SK-N-SH (cell line): ENCODE measurements around the gene NTN1.

Experiments
- CTCF ChIP-seq: fragments of 200-600 bp; sonication (generic); IDR thresholded peaks from 2 replicates; pipeline ENCODE4 v1.6.1; 2017; ENCODE audit warnings: antibody characterized with exemption, mild to moderate bottlenecking, moderate library complexity
- EP300 ChIP-seq, 2 experiments: IDR thresholded peaks; 2 replicates each; pipeline versions ENCODE4 v1.4.0 to v1.6.1; 2012; ENCODE audit warnings: borderline replicate concordance in 1 of 2, low read depth in 1 of 2, low read length in 1 of 2
- FOXM1 ChIP-seq: IDR thresholded peaks from 2 replicates; pipeline ENCODE4 v1.4.0; 2012; ENCODE audit warnings: low read depth, mild to moderate bottlenecking
- GABPA ChIP-seq: IDR thresholded peaks from 2 replicates; pipeline ENCODE4 v1.4.0; 2012; ENCODE audit warnings: low read depth, mild to moderate bottlenecking
- MAX ChIP-seq: IDR thresholded peaks from 2 replicates; pipeline ENCODE4 v1.4.0; 2012; ENCODE audit warnings: low read depth
- POLR2AphosphoS5 ChIP-seq: IDR thresholded peaks from 2 replicates; pipeline ENCODE4 v1.6.1; 2012; ENCODE audit warnings: low read depth, low read length
- REST ChIP-seq: IDR thresholded peaks from 2 replicates; pipeline ENCODE4 v1.6.1; 2012; ENCODE audit warnings: mild to moderate bottlenecking, low read depth, low read length, moderate library complexity
- SIN3A ChIP-seq: IDR thresholded peaks from 2 replicates; pipeline ENCODE4 v1.6.1; 2012; ENCODE audit warnings: low read depth, mild to moderate bottlenecking, low read length, moderate library complexity, borderline replicate concordance
- SMC3 ChIP-seq: IDR thresholded peaks from 2 replicates; pipeline ENCODE4 v1.6.1; 2012; ENCODE audit warnings: low read depth, low read length, improper control_type of control experiment

GRCh38 chr17:9223531-9223930, 202.2 kb downstream of the NTN1 start:
- no peak for TF ChIP-seq CTCF
- TF ChIP-seq SMC3 = no peak
- no peak for TF ChIP-seq GABPA
- no peak for TF ChIP-seq EP300 (IDR thresholded peaks at IDR 0.05; ENCODE audit: borderline replicate concordance in 1 of 2, low read depth in 1 of 2, low read length in 1 of 2)
- TF ChIP-seq SIN3A = no peak
- TF ChIP-seq FOXM1 = no peak
- TF ChIP-seq POLR2AphosphoS5 = no peak
- no peak for TF ChIP-seq REST
- no peak for TF ChIP-seq MAX
